A549 (cell line): Measurements from ENCODE around the gene SND1. TPM values are rescaled to one million over a fixed set of nuclear protein-coding genes. Genes with fewer than 3 reads are reported as not detected.

Source experiments
- ATAC-seq, 2 experiments: fragments of 200-7000 bp in 1 of 2; fragments of >200 bp in 1 of 2; cut with Nextera tagmentation in 1 of 2; cut with Tn5 transposase in 1 of 2; 3 replicates each; pipeline versions ENCODE4 v1.8.0 to v1.9.1; 2018 to 2020; ENCODE audit warnings: mild to moderate bottlenecking in 1 of 2, moderate library complexity in 1 of 2
- CTCF ChIA-PET: fragments of 300-600 bp; sonication (Branson Sonifier 250); formaldehyde crosslinking; extraction: SDS; loops from one replicate; lab custom pipeline; 2021; ENCODE audit warnings: antibody characterized with exemption, inconsistent platforms; lab: Yijun Ruan, JAX
- POLR2A ChIA-PET: fragments of 350-600 bp; formaldehyde crosslinking; extraction: SDS; loops from one replicate; lab custom pipeline; 2021; ENCODE audit warnings: antibody characterized with exemption, inconsistent platforms; lab: Yijun Ruan, JAX
- DNase-seq, 2 experiments: peaks; one replicate each; pipeline versions ENCODE4 v3.0.0 to v3.0.0-alpha.2; 2011 to 2016; ENCODE audit warnings: low read depth in 1 of 2, low spot score in 1 of 2
- FAIRE-seq: peaks from 2 replicates; lab custom pipeline; 2011; peaks lifted over from hg19 to GRCh38; lab: Jason Lieb, UNC
- H3K27ac ChIP-seq, 2 experiments: fragments of >200 bp; sonication (Bioruptor Twin); formaldehyde crosslinking; 3 replicates each; pipeline ENCODE4 v1.5.1; 2016 to 2017
- H3K4me1 ChIP-seq: fragments of >200 bp; sonication (Bioruptor Twin); formaldehyde crosslinking; 3 replicates; pipeline ENCODE4 v1.6.1; 2016
- H3K4me2 ChIP-seq: fragments of >200 bp; sonication (Bioruptor Twin); formaldehyde crosslinking; 3 replicates; pipeline ENCODE4 v1.6.1; 2016
- H3K4me3 ChIP-seq: fragments of >200 bp; sonication (Bioruptor Twin); formaldehyde crosslinking; 3 replicates; pipeline ENCODE4 v1.5.1; 2016
- H3K9me3 ChIP-seq: fragments of >200 bp; sonication (Bioruptor Twin); formaldehyde crosslinking; 3 replicates; pipeline ENCODE4 v1.6.1; 2016
- ATOH8 ChIP-seq: fragments of 250-450 bp; sonication (Bioruptor Pico); IDR thresholded peaks from 2 replicates; pipeline ENCODE4 v1.5.0; 2020; ENCODE audit warnings: low read depth, mild to moderate bottlenecking, moderate library complexity
- BHLHE40 ChIP-seq: IDR thresholded peaks from 2 replicates; pipeline ENCODE4 v1.6.1; 2012; ENCODE audit warnings: low read depth, low read length, inconsistent platforms
- CEBPB ChIP-seq, 2 experiments: fragments of >200 bp in 1 of 2; sonication (Bioruptor Twin) in 1 of 2; formaldehyde crosslinking in 1 of 2; IDR thresholded peaks; 2 replicates each; pipeline ENCODE4 v1.6.1; 2012 to 2016
- CTCF ChIP-seq: fragments of >200 bp; sonication (Bioruptor Twin); formaldehyde crosslinking; IDR thresholded peaks from 3 replicates; pipeline ENCODE4 v1.5.1; 2016
- E2F6 ChIP-seq: IDR thresholded peaks from 2 replicates; pipeline ENCODE4 v1.6.1; 2012; ENCODE audit warnings: low read depth, borderline replicate concordance
- EHMT2 ChIP-seq: fragments of 200-600 bp; sonication (generic); IDR thresholded peaks from 2 replicates; pipeline ENCODE4 v1.6.1; 2016; ENCODE audit warnings: antibody characterized with exemption, low read depth, mild to moderate bottlenecking, moderate library complexity
- ELK1 ChIP-seq: fragments of 150-350 bp; IDR thresholded peaks from 2 replicates; pipeline ENCODE4 v1.6.1; 2014; ENCODE audit warnings: low read depth, mild to moderate bottlenecking, low read length
- EP300 ChIP-seq, 2 experiments: fragments of >200 bp; sonication (Bioruptor Twin); formaldehyde crosslinking; IDR thresholded peaks; 2 replicates in 1 of 2; 3 replicates in 1 of 2; pipeline ENCODE4 v1.6.1; 2016 to 2017
- FOXS1 ChIP-seq: fragments of 250-450 bp; sonication (Bioruptor Pico); IDR thresholded peaks from 2 replicates; pipeline ENCODE4 v1.5.0; 2020; ENCODE audit warnings: mild to moderate bottlenecking, moderate library complexity
- HES2 ChIP-seq: fragments of >200 bp; sonication (Bioruptor Twin); formaldehyde crosslinking; IDR thresholded peaks from 2 replicates; pipeline ENCODE4 v1.6.1; 2016
- HOXB5 ChIP-seq: fragments of 250-450 bp; sonication (Bioruptor Pico); IDR thresholded peaks from 2 replicates; pipeline ENCODE4 v1.5.0; 2020; ENCODE audit warnings: mild to moderate bottlenecking, moderate library complexity
- KDM5A ChIP-seq: fragments of 200-600 bp; sonication (generic); IDR thresholded peaks from 2 replicates; pipeline ENCODE4 v1.6.1; 2016; ENCODE audit warnings: antibody characterized with exemption, mild to moderate bottlenecking
- MAX ChIP-seq: IDR thresholded peaks from 2 replicates; pipeline ENCODE4 v1.6.1; 2012
- MAZ ChIP-seq: fragments of 150-350 bp; IDR thresholded peaks from 2 replicates; pipeline ENCODE4 v1.6.1; 2014; ENCODE audit warnings: antibody characterized with exemption, low read depth, low read length, borderline replicate concordance
- MYC ChIP-seq: IDR thresholded peaks from 2 replicates; pipeline ENCODE4 v1.6.1; 2012; ENCODE audit warnings: mild to moderate bottlenecking, inconsistent platforms, low read length, improper control_type of control experiment, borderline replicate concordance
- NR3C1 ChIP-seq: fragments of >200 bp; sonication (Bioruptor Twin); formaldehyde crosslinking; IDR thresholded peaks from 3 replicates; pipeline ENCODE4 v1.6.1; 2017
- RARB ChIP-seq: fragments of 250-450 bp; sonication (Bioruptor Pico); IDR thresholded peaks from 2 replicates; pipeline ENCODE4 v1.8.0; 2021; ENCODE audit warnings: mild to moderate bottlenecking, moderate library complexity
- RCOR1 ChIP-seq: fragments of 150-350 bp; IDR thresholded peaks from 2 replicates; pipeline ENCODE4 v1.6.1; 2014; ENCODE audit warnings: antibody characterized with exemption, low read length, low read depth
- SMC3 ChIP-seq: fragments of >200 bp; sonication (Bioruptor Twin); formaldehyde crosslinking; IDR thresholded peaks from 3 replicates; pipeline ENCODE4 v1.6.1; 2018; ENCODE audit warnings: inconsistent platforms
- SREBF2 ChIP-seq: fragments of 450-650 bp; IDR thresholded peaks from 2 replicates; pipeline ENCODE4 v1.6.1; 2014; ENCODE audit warnings: mild to moderate bottlenecking, moderate library complexity
- TFCP2L1 ChIP-seq: fragments of 250-450 bp; sonication (Bioruptor Pico); IDR thresholded peaks from 2 replicates; pipeline ENCODE4 v1.5.0; 2021; ENCODE audit warnings: mild to moderate bottlenecking
- USF2 ChIP-seq: fragments of 450-650 bp; IDR thresholded peaks from 2 replicates; pipeline ENCODE4 v1.6.1; 2014; ENCODE audit warnings: antibody characterized with exemption
- ZC3H11A ChIP-seq: fragments of 450-650 bp; IDR thresholded peaks from 2 replicates; pipeline ENCODE4 v1.6.1; 2014; ENCODE audit warnings: antibody characterized with exemption, mild to moderate bottlenecking
- ZNF302 ChIP-seq: fragments of 250-450 bp; sonication (Bioruptor Pico); IDR thresholded peaks from 2 replicates; pipeline ENCODE4 v1.9.0; 2021; ENCODE audit warnings: inconsistent platforms, mild to moderate bottlenecking, moderate library complexity
- WGBS: methylation state at CpG from one replicate; pipeline ENCODE4 v1.1.6; 2017; ENCODE audit errors: missing lambda C conversion rate; 5-methylcytosine and 5-hydroxymethylcytosine counted together
- polyA plus RNA-seq, 4 experiments: library from polyadenylated mRNA; depleted of rRNA in 3 of 4; stranded (reverse); fragments of >200 nt; fragmentation: RNase III in 1 of 4; extraction: RNeasy Plus Mini Kit Qiagen cat#74134 plus additional on column Dnase treatment in 1 of 4; gene quantifications; 2 replicates in 3 of 4; 3 replicates in 1 of 4; pipeline ENCODE4 v1.2.3, GENCODE V29; 2011 to 2017

SND1 gene
- polyA plus RNA-seq, 2 of the 4 experiments (the other 2 are of a cell fraction) = 102 to 138 TPM

- TF ChIP-seq CEBPB (IDR thresholded peaks at IDR 0.05) (no peak), KDM5A (no peak), CTCF (no peak), EP300 (IDR thresholded peaks at IDR 0.05) (no peak), HOXB5 (CRISPR knock-in tag) (no peak), FOXS1 (CRISPR knock-in tag) (no peak), NR3C1 (no peak), SMC3 (no peak)
Observed at GRCh38 chr7:127916735-127917134, 264.7 kb downstream of the SND1 start (continued).

GRCh38 chr7:127918130-127918529, 266.1 kb downstream of the SND1 start:
- POLR2A ChIA-PET = no interaction called here
- H3K27ac ChIP-seq = no peak overlapping the region
- H3K4me2 ChIP-seq = no peak overlapping the region
- CTCF ChIA-PET = interaction anchor here (0.6 to 1.1 kb wide), 3 partner anchors 9 to 11 kb away, joined by 3 read pairs; no protein-coding TSS in a partner anchor
- DNase-seq = no peak
- peaks cover 8% of the 10 kb centered on the region; the same call in 1 of the 3 replicates for H3K4me1 ChIP-seq
- WGBS = 84% methylated on average over 8 of the region's 8 CpGs
- no peaks in the 10 kb centered on the region for H3K9me3 ChIP-seq
- no peak overlapping the region for H3K4me3 ChIP-seq
- no peak for TF ChIP-seq EHMT2
- no peak for TF ChIP-seq MAX
- TF ChIP-seq BHLHE40 = no peak
- no peak for TF ChIP-seq SREBF2
- no peak for TF ChIP-seq TFCP2L1 (CRISPR knock-in tag)
- TF ChIP-seq RCOR1 = no peak
- no peak for TF ChIP-seq RARB (CRISPR knock-in tag)
- TF ChIP-seq MYC = no peak
- no peak for TF ChIP-seq MAZ
- no peak for TF ChIP-seq ZC3H11A
- TF ChIP-seq USF2 = no peak
- TF ChIP-seq HES2 = no peak
- no peak for TF ChIP-seq ELK1
- no peak for TF ChIP-seq ZNF302 (CRISPR knock-in tag)
- no peak for TF ChIP-seq ATOH8
- no peak for TF ChIP-seq E2F6
- no peak for TF ChIP-seq CTCF
- TF ChIP-seq CEBPB (IDR thresholded peaks at IDR 0.05) = no peak
- no peak for ATAC-seq
- peak; percentile 32 for FAIRE-seq
